Posterior vena cava (tissue), 2 donors: Measurements from ENCODE around the gene DCP1B. TPM values are rescaled to one million over a fixed set of nuclear protein-coding genes. Genes with fewer than 3 reads are reported as not detected.

Experiments used
- DNase-seq: peaks from one replicate; pipeline ENCODE4 v3.0.0-alpha.2; 2020; ENCODE audit warnings: low spot score
- intact Hi-C, 2 donors: fragments of 100-400 bp; cut with DNase I; formaldehyde crosslinking; loops; one replicate each; pipeline versions ENCODE4 v1.14.1 to v1.14.2; 2022 to 2023
- long read RNA-seq, 2 donors: library from polyadenylated mRNA; unstranded; transcript quantifications; one replicate each; pipeline ENCODE4 v2.0.0, GENCODE V29; 2020 to 2021
- total RNA-seq, 2 donors: library from RNA; stranded (reverse); fragmentation: NEBNext Ultra II Directional; extraction: Animal tissue kit (Norgen Biotek cat#: 25700); gene quantifications; one replicate each; pipeline ENCODE4 v1.2.1, GENCODE V29; 2021
- donor health status: DM: yes; HTN: yes; CAD: no.
- donor health status: DM: yes; HTN: yes; CAD: no.

DCP1B gene
- total RNA-seq = 10 to 100 TPM; 14.6 to 18.0 TPM
- long read RNA-seq, donor 1, transcript DCP1B-201 (9 exons, 2,086 nt) = major isoform, 5 of 11 reads
- long read RNA-seq, donor 1, partial matches to known transcripts = 2 of 11 reads
- long read RNA-seq, donor 1, other reads (novel, unspliced or antisense) = 4 of 11 reads
- long read RNA-seq, donor 2, transcript DCP1B-201 (9 exons, 2,086 nt) = major isoform, 21 of 37 reads
- long read RNA-seq, donor 2, partial matches to known transcripts = 5 of 37 reads
- long read RNA-seq, donor 2, other reads (novel, unspliced or antisense) = 5 of 37 reads

DNA sequence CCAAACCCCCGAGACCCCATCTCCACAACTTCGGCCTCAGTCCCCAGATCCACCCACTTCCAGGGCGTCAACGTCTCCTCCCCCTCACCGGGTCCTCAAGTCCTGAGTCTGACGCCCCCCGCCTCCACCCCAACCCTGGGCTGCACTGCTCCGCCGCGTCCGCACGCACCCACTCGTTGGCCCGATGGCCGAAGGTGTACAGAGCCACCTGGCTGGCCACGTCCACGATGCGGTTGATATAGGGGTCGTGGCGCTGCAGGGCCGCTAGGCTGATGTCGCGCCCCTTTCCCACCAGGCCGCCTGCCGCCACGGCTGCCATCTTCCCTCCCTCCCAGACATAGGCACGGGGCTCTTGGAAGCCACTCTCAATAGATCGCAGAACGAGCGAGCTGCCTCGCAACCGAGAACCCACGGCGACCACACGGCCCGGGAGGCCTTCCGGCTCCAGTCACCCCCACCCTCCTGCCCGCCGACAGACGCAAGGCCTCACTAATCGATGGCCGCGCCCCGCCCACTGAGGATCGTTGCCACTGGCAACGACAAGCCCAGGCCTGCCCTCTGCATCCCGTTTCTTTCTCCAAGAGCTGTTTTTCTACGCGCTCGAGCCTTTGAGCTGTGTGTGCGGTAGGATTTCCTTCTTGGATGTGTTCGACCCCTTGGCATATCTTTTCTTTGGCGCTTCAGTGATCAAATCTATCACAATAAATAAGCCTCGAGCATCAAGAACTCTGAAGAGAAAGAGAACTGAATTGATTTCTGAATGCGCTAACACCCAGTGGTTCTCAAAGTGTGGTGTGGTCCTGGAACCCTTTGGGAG, at the start of gene DCP1B:
Gene DCP1B (minus strand): TSS at position 345 of the 817 bp plus-strand sequence. CDS start 26 bp downstream, at position 319.
- intact Hi-C loops = no loop called here
- DNase-seq = peak; percentile 99

- DNase-seq = no peak
These were observed 49.4 kb upstream of the DCP1B start for GRCh38 chr12:2053691-2054090.

GRCh38 chr12:2052826-2053678, 48.8 kb upstream of the DCP1B start, which contains the start of gene CACNA1C:
CACNA1C (plus strand) TSS chr12:2052987; CDS start chr12:2053563, 576 bp downstream.
- intact Hi-C loops = no loop called here
- DNase-seq = no peak

More at GRCh38 chr12:2053691-2054090, 49.4 kb upstream of the DCP1B start:
- intact Hi-C loops = no loop called here

DNA sequence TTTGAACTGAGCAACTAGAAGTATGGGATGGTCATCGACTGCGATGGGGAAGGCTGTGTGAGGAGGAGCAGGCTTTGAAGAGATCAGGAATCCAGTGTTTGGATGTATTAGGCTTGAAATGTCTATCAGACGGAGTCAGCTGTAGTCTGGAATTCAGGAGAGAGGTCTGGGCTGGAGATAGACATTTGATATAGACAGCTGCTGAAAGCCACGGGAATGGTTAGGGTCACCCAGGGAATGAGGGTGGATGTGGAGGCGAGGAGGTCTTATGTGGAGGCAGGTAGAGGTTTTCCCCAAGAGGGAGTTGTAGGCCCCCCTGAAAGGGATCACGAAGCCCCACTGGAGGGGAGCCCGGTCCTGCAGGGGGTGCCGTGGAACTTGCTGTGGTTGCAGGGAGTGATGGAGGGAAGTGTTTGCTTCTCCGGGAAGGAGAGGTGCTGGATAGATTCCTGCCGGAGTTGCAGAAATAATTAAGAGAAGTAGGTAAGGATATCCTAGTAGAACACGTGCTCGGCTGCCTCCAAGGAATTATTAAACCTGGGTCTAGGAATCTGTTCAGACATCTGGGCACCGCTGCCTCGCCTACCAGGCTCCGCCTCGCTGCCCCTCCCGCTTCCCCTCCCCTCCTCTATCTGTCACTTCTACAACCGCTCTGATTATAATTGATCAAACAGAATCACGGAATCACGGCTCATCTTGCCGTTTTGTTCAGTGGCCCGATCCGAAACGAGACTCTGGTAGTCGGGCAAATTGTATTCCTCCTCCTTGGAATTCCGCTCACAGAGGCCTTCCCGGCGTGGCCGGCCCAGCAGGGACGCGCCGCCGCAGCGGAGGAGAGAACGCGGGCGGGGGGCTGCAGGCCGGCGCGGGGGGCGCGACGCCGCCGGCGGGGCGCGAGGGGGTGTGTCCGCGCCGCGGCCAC, 47.7 kb upstream of the DCP1B start:
- intact Hi-C loops = no loop called here

DNA sequence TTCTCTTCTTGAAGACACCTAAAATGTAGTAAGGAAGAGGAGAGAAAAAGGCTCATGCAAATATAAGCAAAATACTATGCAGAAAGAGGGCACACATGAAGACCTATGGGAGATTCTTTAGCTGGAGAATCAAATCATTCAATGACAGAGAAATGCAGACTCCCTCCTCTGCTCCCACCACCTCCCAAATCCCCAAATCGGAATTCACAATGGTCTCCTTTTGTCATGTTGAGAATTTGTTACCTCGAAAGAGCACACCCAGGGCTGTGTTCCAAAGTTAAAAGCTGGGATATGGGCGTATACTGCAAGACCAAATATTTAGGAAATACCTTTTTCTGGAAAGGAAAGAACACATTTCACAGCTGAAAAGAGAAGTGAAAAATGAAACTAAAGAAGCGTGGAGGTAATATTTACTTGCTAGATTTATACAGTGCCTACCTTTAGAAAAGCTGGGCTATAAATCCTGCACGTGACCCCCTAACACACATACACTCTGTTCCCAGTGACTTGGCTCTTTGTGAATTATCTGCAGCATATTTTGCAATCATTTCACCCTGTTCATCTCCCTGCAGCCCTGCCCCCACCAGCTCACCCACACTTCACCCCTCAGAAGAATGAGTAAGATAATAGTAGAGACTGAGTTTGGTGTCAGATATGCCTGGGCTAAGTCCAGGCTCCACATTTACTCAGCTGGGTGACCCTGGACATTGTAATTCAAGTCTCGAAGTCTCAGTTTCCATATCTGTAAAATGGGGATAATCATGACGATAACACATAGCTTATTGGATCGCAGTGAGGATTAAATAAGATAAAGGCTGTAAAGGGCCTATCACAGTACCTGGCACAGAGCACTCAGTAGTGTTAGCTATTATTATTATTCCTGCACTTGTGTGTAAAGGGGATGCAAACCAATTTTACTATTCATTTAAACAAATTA, 45.6 kb upstream of the DCP1B start:
- DNase-seq = no peak
- intact Hi-C loops = no loop called here

More for the DNA sequence above, 47.7 kb upstream of the DCP1B start:
- no peak for DNase-seq

DNA sequence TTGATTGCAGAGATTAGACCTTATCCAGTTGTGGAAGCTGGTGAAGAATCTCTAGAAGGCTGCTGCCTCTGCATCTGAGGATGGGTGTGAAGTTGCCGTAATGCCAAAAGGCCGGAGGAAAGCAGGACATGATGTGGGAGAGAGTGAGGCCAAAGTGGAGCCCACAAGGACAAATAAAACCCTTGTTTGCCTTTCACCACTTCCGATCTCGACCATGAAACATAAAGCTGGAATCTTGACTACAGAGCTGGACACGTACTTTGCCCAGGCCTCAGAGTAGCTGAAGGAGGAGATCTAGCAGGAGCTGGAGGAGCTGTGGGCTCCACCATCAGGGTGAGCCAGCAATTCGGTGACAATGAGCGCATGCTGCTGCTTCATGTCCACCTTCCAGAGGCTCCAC, 43.5 kb upstream of the DCP1B start:
- no peak for DNase-seq
- intact Hi-C loops = no loop called here

- DNase-seq = no peak
- intact Hi-C loops = no loop called here
These were observed 42.7 kb upstream of the DCP1B start for GRCh38 chr12:2046957-2047356.

GRCh38 chr12:2044165-2044564, 39.9 kb upstream of the DCP1B start:
- intact Hi-C loops = no loop called here
- DNase-seq = no peak

DNA sequence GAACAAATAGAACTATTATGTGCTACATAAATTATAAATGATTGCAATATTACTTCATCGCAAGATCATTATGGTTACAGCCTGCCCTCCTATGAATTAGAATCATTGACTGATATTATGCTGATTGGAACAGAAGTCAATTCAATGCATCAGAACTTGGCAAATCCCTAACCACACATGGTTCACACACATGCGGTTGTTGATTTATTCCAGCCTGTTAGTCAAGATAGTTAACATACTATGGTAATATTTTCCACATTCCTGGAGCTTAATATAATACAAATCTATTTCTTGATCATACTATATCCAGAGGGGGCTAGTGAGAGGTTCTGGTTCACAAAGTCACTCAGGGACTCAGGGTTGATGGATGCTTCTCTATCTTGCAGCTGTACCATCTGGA, 38.8 kb upstream of the DCP1B start:
- intact Hi-C loops = no loop called here
- DNase-seq = no peak

- intact Hi-C loops = loop anchor here (10.0 kb wide), 2 partner anchors 64 to 244 kb away; no protein-coding TSS in a partner anchor
- no peak for DNase-seq
These were observed 34.8 kb upstream of the DCP1B start for GRCh38 chr12:2039034-2039433.

- no peak for DNase-seq
- intact Hi-C loops = loop anchor here (10.0 kb wide), 2 partner anchors 61 to 241 kb away; no protein-coding TSS in a partner anchor
These were observed 31.3 kb upstream of the DCP1B start for GRCh38 chr12:2035431-2036055.

- intact Hi-C loops = loop anchor here (5.0 to 10.0 kb wide), 3 partner anchors 60 to 240 kb away; no protein-coding TSS in a partner anchor
- peak; percentile 96 for DNase-seq
These were observed 30.6 kb upstream of the DCP1B start for GRCh38 chr12:2034633-2035430.

DNA sequence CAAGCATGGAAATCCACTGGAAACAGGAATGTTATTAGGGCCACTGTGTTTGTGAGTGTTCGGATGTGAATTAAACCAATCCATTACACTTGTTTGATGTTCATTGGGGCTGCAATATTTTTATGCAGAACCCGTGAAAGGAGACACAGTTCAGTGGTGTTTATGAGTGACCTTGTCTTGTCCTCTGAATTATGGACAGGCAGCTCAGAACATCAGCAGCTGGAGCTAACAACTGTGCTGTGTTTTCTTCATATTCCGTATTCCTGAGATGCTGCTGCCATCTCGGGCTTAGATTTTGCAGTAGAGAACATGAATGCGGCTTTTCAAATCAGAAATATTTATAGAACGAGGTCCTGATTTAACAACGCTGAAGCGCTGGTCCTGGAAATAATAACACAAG, 28.2 kb upstream of the DCP1B start:
- intact Hi-C loops = loop anchor here (5.0 to 10.0 kb wide), 3 partner anchors 58 to 238 kb away; no protein-coding TSS in a partner anchor
- DNase-seq = no peak

- intact Hi-C loops = loop anchor here (5.0 to 10.0 kb wide), 3 partner anchors 55 to 235 kb away; no protein-coding TSS in a partner anchor
- DNase-seq = no peak
These were observed 25.6 kb upstream of the DCP1B start for GRCh38 chr12:2029851-2030250.

DNA sequence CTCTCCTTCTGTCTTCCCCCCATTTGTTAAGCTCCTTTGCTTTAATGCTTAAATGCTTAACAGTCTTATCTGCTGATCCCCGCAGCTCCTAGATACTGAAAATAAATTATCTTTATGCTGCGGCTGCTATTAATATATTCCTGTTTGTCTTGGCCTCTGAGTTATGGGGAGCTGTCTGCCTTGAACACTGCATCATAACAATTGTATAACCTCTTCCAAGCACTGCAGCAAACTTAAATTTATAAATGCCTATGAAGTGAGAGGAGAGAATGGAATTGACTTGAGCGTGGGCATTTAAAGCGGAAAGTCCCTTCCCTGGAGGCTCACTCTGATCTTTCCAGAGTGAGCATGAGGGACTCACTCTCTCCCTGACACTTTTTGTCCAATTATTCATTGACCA, 23.1 kb upstream of the DCP1B start:
- no peak for DNase-seq
- intact Hi-C loops = loop anchor here in 1 of 2 donors (10.0 kb wide), 1 partner anchor 53 kb away; no protein-coding TSS in a partner anchor

DNA sequence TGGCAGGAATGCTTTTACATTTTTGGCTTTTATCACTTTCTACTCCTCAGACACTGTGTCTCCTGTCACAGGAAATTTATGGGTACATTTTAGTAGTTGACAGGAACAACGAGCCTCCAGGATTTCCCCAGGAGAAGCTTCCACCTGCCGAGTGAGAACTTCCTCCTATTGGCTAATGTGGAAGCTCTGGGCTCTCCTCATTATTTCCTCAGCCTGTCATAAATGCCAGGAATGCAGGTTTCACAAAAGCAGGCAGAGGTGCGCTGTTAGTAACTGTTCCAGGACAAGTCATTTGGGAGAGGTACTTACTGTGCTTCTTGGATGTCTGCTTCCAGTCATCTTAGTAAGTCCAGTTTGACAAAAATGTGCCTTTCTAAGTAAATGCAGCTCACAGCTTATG, 19.1 kb upstream of the DCP1B start:
- no peak for DNase-seq
- intact Hi-C loops = loop anchor here in 1 of 2 donors (10.0 kb wide), 1 partner anchor 49 kb away; no protein-coding TSS in a partner anchor
